ENCODE measurements around the gene MRE11. TPM values are rescaled to one million over a fixed set of nuclear protein-coding genes. Genes with fewer than 3 reads are reported as not detected.
"Not testable (repeated sequence)": the region's sequence is repeated elsewhere in the genome, so short reads cannot be mapped to it uniquely, and the experiment has no call there.

MRE11 gene
- total RNA-seq, 6 experiments from 2014 or later, result 12.2 to 17.2 (median 15.7) TPM

- Mint-ChIP-seq H3K27me3 (ENCODE audit: insufficient read depth) (peaks cover 32% of the 10 kb centered on the region), H3K36me3 (ENCODE audit: low read depth) (peaks cover 6% of the 10 kb centered on the region; the same call in 1 of the 2 replicates), H3K9me3 (peaks cover 6% of the 10 kb centered on the region; the same call in 1 of the 2 replicates), H3K4me1 (ENCODE audit: low read depth) (peaks cover 16% of the 10 kb centered on the region), H3K4me3 (peak within 1 kb of the TSS; percentile 72; the same call in 1 of the 2 replicates), H3K27ac (no peak within 1 kb of the TSS)
- TF ChIP-seq CTCF (IDR thresholded peaks at IDR 0.05), result no peak
- no peak for DNase-seq
Measured at GRCh38 chr11:94400839-94401772, 92.5 kb downstream of the MRE11 start, which contains the start of gene GPR83. Gene GPR83, minus strand, starts transcription at chr11:94401419. Its CDS starts 172 bp downstream, at chr11:94401247.

GRCh38 chr11:94400457-94400838 is 93.2 kb downstream of the MRE11 start:
- no peak overlapping the region for H3K27ac Mint-ChIP-seq
- peak overlapping the region; percentile 72; the same call in 1 of the 2 replicates for H3K4me3 Mint-ChIP-seq
- H3K9me3 Mint-ChIP-seq, result peaks cover 6% of the 10 kb centered on the region; the same call in 1 of the 2 replicates
- no peak for DNase-seq
- no peak for TF ChIP-seq CTCF (IDR thresholded peaks at IDR 0.05)
- H3K4me1 Mint-ChIP-seq (ENCODE audit: low read depth), result peaks cover 16% of the 10 kb centered on the region
- peaks cover 6% of the 10 kb centered on the region; the same call in 1 of the 2 replicates for H3K36me3 Mint-ChIP-seq (ENCODE audit: low read depth)
- H3K27me3 Mint-ChIP-seq (ENCODE audit: insufficient read depth), result peaks cover 33% of the 10 kb centered on the region

GRCh38 chr11:94400050-94400449 is 93.6 kb downstream of the MRE11 start:
- Mint-ChIP-seq H3K4me1 (ENCODE audit: low read depth) (peaks cover 16% of the 10 kb centered on the region), H3K4me3 (no peak overlapping the region; the same call in 1 of the 2 replicates), H3K27ac (no peak overlapping the region), H3K36me3 (ENCODE audit: low read depth) (peaks cover 6% of the 10 kb centered on the region; the same call in 1 of the 2 replicates), H3K9me3 (peaks cover 6% of the 10 kb centered on the region; the same call in 1 of the 2 replicates), H3K27me3 (ENCODE audit: insufficient read depth) (peaks cover 34% of the 10 kb centered on the region)
- no peak for TF ChIP-seq CTCF (IDR thresholded peaks at IDR 0.05)
- DNase-seq, result no peak

GRCh38 chr11:94398101-94398500 is 95.5 kb downstream of the MRE11 start:
- Mint-ChIP-seq H3K27me3 (ENCODE audit: insufficient read depth) (peaks cover 45% of the 10 kb centered on the region), H3K36me3 (ENCODE audit: low read depth) (peaks cover 6% of the 10 kb centered on the region; the same call in 1 of the 2 replicates), H3K9me3 (peaks cover 6% of the 10 kb centered on the region; the same call in 1 of the 2 replicates), H3K4me3 (no peak overlapping the region), H3K4me1 (ENCODE audit: low read depth) (peaks cover 16% of the 10 kb centered on the region), H3K27ac (no peak overlapping the region)
- no peak for DNase-seq
- TF ChIP-seq CTCF (IDR thresholded peaks at IDR 0.05), result no peak

- H3K4me3 Mint-ChIP-seq, result no peak overlapping the region
- H3K27ac Mint-ChIP-seq, result no peak overlapping the region
- H3K27me3 Mint-ChIP-seq (ENCODE audit: insufficient read depth), result peaks cover 41% of the 10 kb centered on the region
- DNase-seq, result no peak
- H3K36me3 Mint-ChIP-seq (ENCODE audit: low read depth), result peaks cover 6% of the 10 kb centered on the region; the same call in 1 of the 2 replicates
- H3K9me3 Mint-ChIP-seq, result peaks cover 6% of the 10 kb centered on the region; the same call in 1 of the 2 replicates
- H3K4me1 Mint-ChIP-seq (ENCODE audit: low read depth), result peaks cover 9% of the 10 kb centered on the region
- TF ChIP-seq CTCF (IDR thresholded peaks at IDR 0.05), result no peak
Measured at GRCh38 chr11:94396282-94396681, 97.4 kb downstream of the MRE11 start.

- not testable (repeated sequence) for H3K36me3 Mint-ChIP-seq (ENCODE audit: low read depth); H3K9me3 Mint-ChIP-seq; H3K4me1 Mint-ChIP-seq (ENCODE audit: low read depth); H3K4me3 Mint-ChIP-seq; H3K27ac Mint-ChIP-seq; DNase-seq
- peaks cover 20% of the 10 kb centered on the region for H3K27me3 Mint-ChIP-seq (ENCODE audit: insufficient read depth)
Measured at GRCh38 chr11:94391937-94392336, 101.7 kb downstream of the MRE11 start.
